Measurements from ENCODE around the gene BRD1. TPM values are rescaled to one million over a fixed set of nuclear protein-coding genes. Genes with fewer than 3 reads are reported as not detected.

The BRD1 gene
- polyA plus RNA-seq, 1 donor from 2014 or later, result 79.3 TPM

DNA sequence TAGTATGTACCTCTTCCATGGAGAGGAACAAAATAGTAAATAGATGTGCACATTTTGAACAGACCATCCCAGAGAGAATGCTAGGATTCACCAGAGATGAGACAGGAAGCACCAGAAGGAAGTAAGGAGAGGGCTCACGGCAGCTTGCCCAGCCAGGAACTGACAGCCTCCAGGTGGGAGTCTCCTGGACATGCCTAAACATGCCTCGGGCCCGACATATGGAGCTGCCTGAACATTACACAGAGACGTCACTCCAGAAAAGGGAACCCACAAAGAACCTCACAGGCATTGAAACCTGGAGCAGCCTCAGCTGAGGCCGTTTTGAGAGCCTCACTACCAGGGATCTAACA lies 67.4 kb downstream of the BRD1 start:
- no peak overlapping the region for H3K4me2 ChIP-seq (ENCODE audit: low read length)

DNA sequence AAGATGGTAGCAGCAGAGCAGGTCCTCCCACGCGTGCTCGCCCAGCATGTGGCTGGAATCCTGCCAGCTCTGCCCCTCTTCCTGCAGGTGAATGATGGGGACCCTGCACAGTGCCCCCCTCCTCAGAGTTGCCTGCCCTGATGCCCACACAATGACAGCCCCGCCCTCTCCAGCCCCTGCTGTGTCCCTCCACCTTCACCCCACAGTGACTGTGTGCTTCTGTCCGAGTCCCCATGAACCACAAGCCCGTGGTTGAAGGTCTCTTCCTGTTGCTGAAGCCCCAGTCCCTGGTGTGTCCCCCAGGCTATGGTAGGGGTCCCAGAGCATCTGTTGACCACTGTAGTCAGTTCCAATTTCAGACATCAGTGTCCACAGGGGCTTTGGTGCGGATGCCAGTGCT lies 71.0 kb downstream of the BRD1 start:
- H3K9me2 ChIP-seq (ENCODE audit: insufficient read depth, low read length), result no peaks in the 10 kb centered on the region
- no peaks in the 10 kb centered on the region for H3K27me3 ChIP-seq (ENCODE audit: insufficient read depth, low read depth, low read length)
- no peak overlapping the region for H3K4me3 ChIP-seq (ENCODE audit: low read length)
- H3K9me3 ChIP-seq (ENCODE audit: low read length), result peaks cover 5% of the 10 kb centered on the region
- no peak overlapping the region for H3K27ac ChIP-seq (ENCODE audit: low read length)
- no peaks in the 10 kb centered on the region for H3K36me3 ChIP-seq (ENCODE audit: insufficient read depth, low read length)
- H2AFZ ChIP-seq (ENCODE audit: low read depth, low read length), result no peak overlapping the region
- no peaks in the 10 kb centered on the region for H3F3A ChIP-seq (ENCODE audit: insufficient read depth, low read length, poor library complexity, severe bottlenecking)
- no peak overlapping the region for H3K9ac ChIP-seq (ENCODE audit: low read length)
- H4K20me1 ChIP-seq (ENCODE audit: insufficient read depth), result no peaks in the 10 kb centered on the region
- no peak for TF ChIP-seq TAF1 (IDR thresholded peaks at IDR 0.05; ENCODE audit: low read depth)
- TF ChIP-seq RAD21 (conservative IDR thresholded peaks at IDR 0.05), result no peak
- no peak for TF ChIP-seq EP300 (conservative IDR thresholded peaks at IDR 0.05; ENCODE audit: poor library complexity, severe bottlenecking)
- no peak for TF ChIP-seq EZH2 (IDR thresholded peaks at IDR 0.05; ENCODE audit: borderline replicate concordance, insufficient read depth, low read length, poor library complexity, severe bottlenecking)
- TF ChIP-seq MXI1 (conservative IDR thresholded peaks at IDR 0.05; ENCODE audit: poor library complexity, severe bottlenecking), result no peak
- TF ChIP-seq POLR2AphosphoS5 (IDR thresholded peaks at IDR 0.05), result no peak
- no peak for TF ChIP-seq SMC3 (conservative IDR thresholded peaks at IDR 0.05; ENCODE audit: poor library complexity)
- TF ChIP-seq, protein P1, sequence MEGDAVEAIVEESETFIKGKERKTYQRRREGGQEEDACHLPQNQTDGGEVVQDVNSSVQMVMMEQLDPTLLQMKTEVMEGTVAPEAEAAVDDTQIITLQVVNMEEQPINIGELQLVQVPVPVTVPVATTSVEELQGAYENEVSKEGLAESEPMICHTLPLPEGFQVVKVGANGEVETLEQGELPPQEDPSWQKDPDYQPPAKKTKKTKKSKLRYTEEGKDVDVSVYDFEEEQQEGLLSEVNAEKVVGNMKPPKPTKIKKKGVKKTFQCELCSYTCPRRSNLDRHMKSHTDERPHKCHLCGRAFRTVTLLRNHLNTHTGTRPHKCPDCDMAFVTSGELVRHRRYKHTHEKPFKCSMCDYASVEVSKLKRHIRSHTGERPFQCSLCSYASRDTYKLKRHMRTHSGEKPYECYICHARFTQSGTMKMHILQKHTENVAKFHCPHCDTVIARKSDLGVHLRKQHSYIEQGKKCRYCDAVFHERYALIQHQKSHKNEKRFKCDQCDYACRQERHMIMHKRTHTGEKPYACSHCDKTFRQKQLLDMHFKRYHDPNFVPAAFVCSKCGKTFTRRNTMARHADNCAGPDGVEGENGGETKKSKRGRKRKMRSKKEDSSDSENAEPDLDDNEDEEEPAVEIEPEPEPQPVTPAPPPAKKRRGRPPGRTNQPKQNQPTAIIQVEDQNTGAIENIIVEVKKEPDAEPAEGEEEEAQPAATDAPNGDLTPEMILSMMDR (IDR thresholded peaks at IDR 0.05; ENCODE audit: poor library complexity, severe bottlenecking), result no peak
- TF ChIP-seq, protein P2, sequence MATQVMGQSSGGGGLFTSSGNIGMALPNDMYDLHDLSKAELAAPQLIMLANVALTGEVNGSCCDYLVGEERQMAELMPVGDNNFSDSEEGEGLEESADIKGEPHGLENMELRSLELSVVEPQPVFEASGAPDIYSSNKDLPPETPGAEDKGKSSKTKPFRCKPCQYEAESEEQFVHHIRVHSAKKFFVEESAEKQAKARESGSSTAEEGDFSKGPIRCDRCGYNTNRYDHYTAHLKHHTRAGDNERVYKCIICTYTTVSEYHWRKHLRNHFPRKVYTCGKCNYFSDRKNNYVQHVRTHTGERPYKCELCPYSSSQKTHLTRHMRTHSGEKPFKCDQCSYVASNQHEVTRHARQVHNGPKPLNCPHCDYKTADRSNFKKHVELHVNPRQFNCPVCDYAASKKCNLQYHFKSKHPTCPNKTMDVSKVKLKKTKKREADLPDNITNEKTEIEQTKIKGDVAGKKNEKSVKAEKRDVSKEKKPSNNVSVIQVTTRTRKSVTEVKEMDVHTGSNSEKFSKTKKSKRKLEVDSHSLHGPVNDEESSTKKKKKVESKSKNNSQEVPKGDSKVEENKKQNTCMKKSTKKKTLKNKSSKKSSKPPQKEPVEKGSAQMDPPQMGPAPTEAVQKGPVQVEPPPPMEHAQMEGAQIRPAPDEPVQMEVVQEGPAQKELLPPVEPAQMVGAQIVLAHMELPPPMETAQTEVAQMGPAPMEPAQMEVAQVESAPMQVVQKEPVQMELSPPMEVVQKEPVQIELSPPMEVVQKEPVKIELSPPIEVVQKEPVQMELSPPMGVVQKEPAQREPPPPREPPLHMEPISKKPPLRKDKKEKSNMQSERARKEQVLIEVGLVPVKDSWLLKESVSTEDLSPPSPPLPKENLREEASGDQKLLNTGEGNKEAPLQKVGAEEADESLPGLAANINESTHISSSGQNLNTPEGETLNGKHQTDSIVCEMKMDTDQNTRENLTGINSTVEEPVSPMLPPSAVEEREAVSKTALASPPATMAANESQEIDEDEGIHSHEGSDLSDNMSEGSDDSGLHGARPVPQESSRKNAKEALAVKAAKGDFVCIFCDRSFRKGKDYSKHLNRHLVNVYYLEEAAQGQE (IDR thresholded peaks at IDR 0.05; ENCODE audit: borderline replicate concordance), result no peak
- H3K4me2 ChIP-seq (ENCODE audit: low read length), result no peak overlapping the region
- no peaks in the 10 kb centered on the region for H3K79me2 ChIP-seq (replicated peaks; ENCODE audit: insufficient read depth, low read length)

More for the DNA sequence above, 67.4 kb downstream of the BRD1 start:
- Histone ChIP-seq H4K20me1 (ENCODE audit: insufficient read depth) (no peaks in the 10 kb centered on the region), H3F3A (ENCODE audit: insufficient read depth, low read length, poor library complexity, severe bottlenecking) (no peaks in the 10 kb centered on the region), H3K9me2 (ENCODE audit: insufficient read depth, low read length) (no peaks in the 10 kb centered on the region), H3K36me3 (ENCODE audit: insufficient read depth, low read length) (no peaks in the 10 kb centered on the region), H3K27me3 (ENCODE audit: insufficient read depth, low read depth, low read length) (no peaks in the 10 kb centered on the region), H3K4me3 (ENCODE audit: low read length) (no peak overlapping the region), H3K9me3 (ENCODE audit: low read length) (peaks cover 5% of the 10 kb centered on the region), H3K9ac (ENCODE audit: low read length) (no peak overlapping the region), H3K79me2 (replicated peaks; ENCODE audit: insufficient read depth, low read length) (no peaks in the 10 kb centered on the region), H2AFZ (ENCODE audit: low read depth, low read length) (no peak overlapping the region), H3K27ac (ENCODE audit: low read length) (no peak overlapping the region)
- TF ChIP-seq RAD21 (conservative IDR thresholded peaks at IDR 0.05) (no peak), POLR2AphosphoS5 (IDR thresholded peaks at IDR 0.05) (no peak), EP300 (conservative IDR thresholded peaks at IDR 0.05; ENCODE audit: poor library complexity, severe bottlenecking) (no peak)
- TF ChIP-seq, protein P1 (IDR thresholded peaks at IDR 0.05; ENCODE audit: poor library complexity, severe bottlenecking), result no peak

Data from neural cell (in vitro differentiated cells).